Cardiac muscle cell (in vitro differentiated cells and primary cell): Measurements from ENCODE around the gene CFAP20DC. TPM values are rescaled to one million over a fixed set of nuclear protein-coding genes. Genes with fewer than 3 reads are reported as not detected.

Source experiments
- DNase-seq, 2 donors: peaks; one replicate each; pipeline versions ENCODE4 v3.0.0 to v3.0.0-alpha.2; 2010 to 2017; ENCODE audit warnings: low read depth in 1 of 2, low spot score in 1 of 2
- H3K27ac ChIP-seq: fragments of 200-600 bp; sonication (generic); 2 replicates; pipeline ENCODE4 v1.5.1; 2016
- H3K27me3 ChIP-seq: fragments of 200-600 bp; sonication (generic); 2 replicates; pipeline ENCODE4 v1.6.0; 2016; ENCODE audit warnings: control low read depth
- H3K36me3 ChIP-seq: fragments of 200-600 bp; sonication (generic); 2 replicates; pipeline ENCODE4 v1.5.1; 2016; ENCODE audit warnings: control low read depth
- H3K4me1 ChIP-seq: fragments of 200-600 bp; sonication (generic); 2 replicates; pipeline ENCODE4 v1.8.1; 2017; ENCODE audit warnings: low read depth, mild to moderate bottlenecking, mixed run types
- H3K4me3 ChIP-seq: fragments of 200-600 bp; sonication (generic); 2 replicates; pipeline ENCODE4 v1.5.1; 2016; ENCODE audit warnings: mild to moderate bottlenecking
- H3K9me3 ChIP-seq: fragments of 200-600 bp; sonication (generic); 2 replicates; pipeline ENCODE4 v1.5.1; 2017; ENCODE audit warnings: low read depth, mild to moderate bottlenecking, control low read depth
- CTCF ChIP-seq: IDR thresholded peaks from 2 replicates; pipeline ENCODE4 v1.5.1; 2012; ENCODE audit warnings: low read depth, mild to moderate bottlenecking, low read length
- polyA plus RNA-seq: library from polyadenylated mRNA; unstranded; fragments of >200 nt; fragmentation: Nextera tagmentation; extraction: Ambion mirVana; gene quantifications from 2 replicates; pipeline ENCODE4 v1.2.1, GENCODE V29; 2016
- total RNA-seq: library from RNA; depleted of rRNA; stranded (reverse); fragments of >200 nt; gene quantifications from 2 replicates; pipeline ENCODE4 v1.2.3, GENCODE V29; 2016

CFAP20DC gene
- total and polyA plus RNA-seq, 2 experiments from 2014 or later, result 0.53 to 1.3 TPM

GRCh38 chr3:58840949-58841348 lies 208.9 kb downstream of the CFAP20DC start:
- Histone ChIP-seq H3K4me1 (peaks cover 3% of the 10 kb centered on the region), H3K27me3 (no peaks in the 10 kb centered on the region), H3K9me3 (no peaks in the 10 kb centered on the region), H3K36me3 (no peaks in the 10 kb centered on the region), H3K27ac (no peak overlapping the region), H3K4me3 (no peak overlapping the region)
- no peak for TF ChIP-seq CTCF
- no peak for DNase-seq

- DNase-seq, result no peak
- Histone ChIP-seq H3K4me1 (peaks cover 3% of the 10 kb centered on the region), H3K27me3 (no peaks in the 10 kb centered on the region), H3K27ac (no peak overlapping the region), H3K36me3 (no peaks in the 10 kb centered on the region), H3K9me3 (no peaks in the 10 kb centered on the region), H3K4me3 (no peak overlapping the region)
- TF ChIP-seq CTCF, result no peak
These were observed 209.9 kb downstream of the CFAP20DC start for GRCh38 chr3:58839964-58840363.

GRCh38 chr3:58839187-58839586 lies 210.6 kb downstream of the CFAP20DC start:
- no peaks in the 10 kb centered on the region for H3K9me3 ChIP-seq
- H3K4me1 ChIP-seq, result peaks cover 3% of the 10 kb centered on the region
- H3K27ac ChIP-seq, result no peak overlapping the region
- no peak overlapping the region for H3K4me3 ChIP-seq
- DNase-seq, result no peak
- no peaks in the 10 kb centered on the region for H3K36me3 ChIP-seq
- TF ChIP-seq CTCF, result no peak
- H3K27me3 ChIP-seq, result no peaks in the 10 kb centered on the region

GRCh38 chr3:58837856-58838255 lies 212.0 kb downstream of the CFAP20DC start:
- Histone ChIP-seq H3K9me3 (no peaks in the 10 kb centered on the region), H3K36me3 (no peaks in the 10 kb centered on the region), H3K27me3 (no peaks in the 10 kb centered on the region), H3K4me3 (no peak overlapping the region), H3K27ac (no peak overlapping the region), H3K4me1 (peaks cover 3% of the 10 kb centered on the region)
- TF ChIP-seq CTCF, result no peak
- no peak for DNase-seq

- Histone ChIP-seq H3K9me3 (no peaks in the 10 kb centered on the region), H3K27me3 (no peaks in the 10 kb centered on the region), H3K4me3 (no peak overlapping the region), H3K4me1 (peaks cover 3% of the 10 kb centered on the region), H3K27ac (no peak overlapping the region), H3K36me3 (no peaks in the 10 kb centered on the region)
- TF ChIP-seq CTCF, result no peak
- no peak for DNase-seq
These were observed 212.5 kb downstream of the CFAP20DC start for GRCh38 chr3:58837141-58837843.

- H3K36me3 ChIP-seq, result no peaks in the 10 kb centered on the region
- H3K27me3 ChIP-seq, result no peaks in the 10 kb centered on the region
- no peaks in the 10 kb centered on the region for H3K9me3 ChIP-seq
- DNase-seq, result no peak
- H3K27ac ChIP-seq, result no peak overlapping the region
- H3K4me3 ChIP-seq, result no peak overlapping the region
- H3K4me1 ChIP-seq, result peaks cover 3% of the 10 kb centered on the region
- no peak for TF ChIP-seq CTCF
These were observed 214.7 kb downstream of the CFAP20DC start for GRCh38 chr3:58835086-58835485.
